BE2C (cell line): ENCODE results near the gene PRKCH.

Experiments used
- DNase-seq: peaks from one replicate; pipeline ENCODE4 v3.0.0-alpha.2; 2020
- H3K27me3 ChIP-seq: fragments of 250-450 bp; sonication (Bioruptor Pico); 2 replicates; pipeline ENCODE4 v1.5.1; 2020; ENCODE audit warnings: mild to moderate bottlenecking
- H3K36me3 ChIP-seq: fragments of 250-450 bp; sonication (Bioruptor Pico); 2 replicates; pipeline ENCODE4 v1.5.1; 2020; ENCODE audit warnings: mild to moderate bottlenecking
- H3K4me1 ChIP-seq: fragments of 250-450 bp; sonication (Bioruptor Pico); 2 replicates; pipeline ENCODE4 v1.5.1; 2020
- H3K4me3 ChIP-seq: 2 replicates; pipeline ENCODE4 v1.5.1; 2011; ENCODE audit warnings: low read depth, low read length
- H3K9me3 ChIP-seq: fragments of 250-450 bp; sonication (Bioruptor Pico); 2 replicates; pipeline ENCODE4 v1.5.1; 2020
- CTCF ChIP-seq: IDR thresholded peaks from 2 replicates; pipeline ENCODE4 v1.5.1; 2012; ENCODE audit warnings: mild to moderate bottlenecking, low read depth, low read length

The PRKCH gene

GRCh38 chr14:61358554-61359226 lies 37.3 kb downstream of the PRKCH start:
- DNase-seq = no peak
- no peaks in the 10 kb centered on the region for H3K4me1 ChIP-seq
- TF ChIP-seq CTCF = no peak
- peaks cover 17% of the 10 kb centered on the region for H3K27me3 ChIP-seq
- H3K9me3 ChIP-seq = no peaks in the 10 kb centered on the region
- H3K36me3 ChIP-seq = no peaks in the 10 kb centered on the region
- H3K4me3 ChIP-seq = no peak overlapping the region

GRCh38 chr14:61360796-61361525 lies 39.6 kb downstream of the PRKCH start:
- H3K9me3 ChIP-seq = no peaks in the 10 kb centered on the region
- no peak for TF ChIP-seq CTCF
- no peaks in the 10 kb centered on the region for H3K36me3 ChIP-seq
- H3K4me1 ChIP-seq = no peaks in the 10 kb centered on the region
- H3K27me3 ChIP-seq = peaks cover 17% of the 10 kb centered on the region
- no peak for DNase-seq
- H3K4me3 ChIP-seq = no peak overlapping the region

GRCh38 chr14:61362072-61362750 lies 40.8 kb downstream of the PRKCH start:
- Histone ChIP-seq H3K36me3 (no peaks in the 10 kb centered on the region), H3K4me1 (no peaks in the 10 kb centered on the region), H3K27me3 (peaks cover 12% of the 10 kb centered on the region), H3K9me3 (no peaks in the 10 kb centered on the region), H3K4me3 (no peak overlapping the region)
- no peak for DNase-seq
- no peak for TF ChIP-seq CTCF

GRCh38 chr14:61364243-61364642 lies 42.9 kb downstream of the PRKCH start:
- Histone ChIP-seq H3K27me3 (peaks cover 8% of the 10 kb centered on the region; the same call in 1 of the 2 replicates), H3K36me3 (no peaks in the 10 kb centered on the region), H3K4me1 (no peaks in the 10 kb centered on the region), H3K4me3 (no peak overlapping the region), H3K9me3 (no peaks in the 10 kb centered on the region)
- no peak for TF ChIP-seq CTCF
- no peak for DNase-seq

GRCh38 chr14:61365667-61366212 lies 44.4 kb downstream of the PRKCH start:
- no peak for DNase-seq
- Histone ChIP-seq H3K36me3 (no peaks in the 10 kb centered on the region), H3K9me3 (no peaks in the 10 kb centered on the region), H3K4me1 (no peaks in the 10 kb centered on the region), H3K27me3 (peaks cover 7% of the 10 kb centered on the region; the same call in 1 of the 2 replicates), H3K4me3 (no peak overlapping the region)
- TF ChIP-seq CTCF = no peak
